GM18520 (cell line): ENCODE data around the gene GNAS-AS1.

ENCODE experiments used
- ATAC-seq: cut with Tn5 transposase; IDR thresholded peaks from one replicate; pipeline ENCODE4 v1.9.1; 2021; ENCODE audit not compliant: unreplicated experiment

Gene GNAS-AS1

GRCh38 chr20:58850693-58851174 is at the start of gene GNAS-AS1:
Gene GNAS-AS1 (minus strand): TSS chr20:58850902.
- peak; percentile 67 for ATAC-seq

GRCh38 chr20:58900397-58900796 is 49.7 kb upstream of the GNAS-AS1 start:
- no peak for ATAC-seq

GRCh38 chr20:58899512-58899911 is 48.8 kb upstream of the GNAS-AS1 start:
- ATAC-seq, result no peak

- ATAC-seq, result no peak
These were observed 48.1 kb upstream of the GNAS-AS1 start for GRCh38 chr20:58898629-58899408.

GRCh38 chr20:58897488-58897887 is 46.8 kb upstream of the GNAS-AS1 start:
- ATAC-seq, result no peak

- no peak for ATAC-seq
These were observed 46.1 kb upstream of the GNAS-AS1 start for GRCh38 chr20:58896820-58897219.

- no peak for ATAC-seq
These were observed 44.9 kb upstream of the GNAS-AS1 start for GRCh38 chr20:58895448-58896180.

- no peak for ATAC-seq
These were observed 44.1 kb upstream of the GNAS-AS1 start for GRCh38 chr20:58894652-58895447.

GRCh38 chr20:58893355-58894120 is 42.8 kb upstream of the GNAS-AS1 start:
- no peak for ATAC-seq

- ATAC-seq, result no peak
These were observed 42.2 kb upstream of the GNAS-AS1 start for GRCh38 chr20:58892932-58893224.

GRCh38 chr20:58892141-58892931 is 41.6 kb upstream of the GNAS-AS1 start:
- no peak for ATAC-seq

GRCh38 chr20:58891718-58892140 is 41.0 kb upstream of the GNAS-AS1 start:
- no peak for ATAC-seq

- ATAC-seq, result no peak
These were observed 40.5 kb upstream of the GNAS-AS1 start for GRCh38 chr20:58891086-58891717.

GRCh38 chr20:58890518-58891085 is 39.9 kb upstream of the GNAS-AS1 start:
- no peak for ATAC-seq

GRCh38 chr20:58889798-58890517 is 39.3 kb upstream of the GNAS-AS1 start:
- no peak for ATAC-seq

GRCh38 chr20:58889334-58889760 is 38.6 kb upstream of the GNAS-AS1 start:
- no peak for ATAC-seq

GRCh38 chr20:58888521-58889333 is 38.0 kb upstream of the GNAS-AS1 start:
- ATAC-seq, result peak; percentile 33

- no peak for ATAC-seq
These were observed 37.4 kb upstream of the GNAS-AS1 start for GRCh38 chr20:58888103-58888502.
